GM12878 (cell line): ENCODE results near the gene CAND1. TPM values are rescaled to one million over a fixed set of nuclear protein-coding genes. Genes with fewer than 3 reads are reported as not detected.

Experiments used
- ATAC-seq: fragments of 200-7000 bp; cut with Tn5 transposase; 3 replicates; pipeline ENCODE4 v1.9.1; 2020; ENCODE audit warnings: mild to moderate bottlenecking, moderate library complexity
- BruUV-seq: library from RNA; stranded (reverse); fragments of 400-500 nt; replicated peaks from 2 replicates; lab custom pipeline; 2021; lab: Mats Ljungman, UMichigan
- CTCF ChIA-PET: fragments of 300-600 bp; sonication (Branson Sonifier 250); formaldehyde crosslinking; extraction: SDS; loops from one replicate; lab custom pipeline; 2021; ENCODE audit warnings: inconsistent platforms; lab: Yijun Ruan, JAX
- POLR2A ChIA-PET: fragments of 350-600 bp; formaldehyde crosslinking; extraction: SDS; loops from one replicate; lab custom pipeline; 2021; ENCODE audit warnings: inconsistent platforms; lab: Charles Lee
- RAD21 ChIA-PET: fragments of 300-600 bp; sonication (Branson Sonifier 250); formaldehyde crosslinking; loops from one replicate; lab custom pipeline; 2023; ENCODE audit warnings: antibody characterized with exemption; ENCODE audit not compliant: unreplicated experiment; lab: Charles Lee
- SMC1A ChIA-PET: fragments of 300-600 bp; sonication (Branson Sonifier 250); formaldehyde crosslinking; loops from one replicate; lab custom pipeline; 2023; ENCODE audit not compliant: unreplicated experiment, uncharacterized antibody; lab: Charles Lee
- DNase-seq: peaks from one replicate; pipeline ENCODE4 v3.0.0-alpha.2; 2011; ENCODE audit warnings: low read depth, low spot score
- FAIRE-seq: peaks from 3 replicates; lab custom pipeline; 2011; peaks lifted over from hg19 to GRCh38; lab: Jason Lieb, UNC
- H2AFZ ChIP-seq: 2 replicates; pipeline ENCODE4 v1.6.0; 2011; ENCODE audit warnings: low read depth, low read length, control low read depth; ENCODE audit not compliant: control insufficient read depth
- H3K27ac ChIP-seq: 2 replicates; pipeline ENCODE4 v1.5.1; 2011; ENCODE audit warnings: control low read depth; ENCODE audit not compliant: control insufficient read depth, insufficient read depth
- H3K27me3 ChIP-seq, 2 experiments: replicated peaks in 1 of 2; 2 replicates each; pipeline versions ENCODE4 v1.6.0 to v1.6.1; 2011; ENCODE audit warnings: low read length in 1 of 2; ENCODE audit not compliant: control insufficient read depth in 2 of 2, insufficient read depth in 2 of 2
- H3K36me3 ChIP-seq, 2 experiments: 2 replicates each; pipeline ENCODE4 v1.5.1; 2011; ENCODE audit warnings: low read length in 1 of 2; ENCODE audit not compliant: control insufficient read depth in 2 of 2, insufficient read depth in 2 of 2
- H3K4me1 ChIP-seq: 2 replicates; pipeline ENCODE4 v1.6.1; 2011; ENCODE audit warnings: mild to moderate bottlenecking, low read length, moderate library complexity, mixed read lengths; ENCODE audit not compliant: control insufficient read depth, insufficient read depth
- H3K4me2 ChIP-seq: 2 replicates; pipeline ENCODE4 v1.6.0; 2011; ENCODE audit warnings: control low read depth; ENCODE audit not compliant: control insufficient read depth, insufficient read depth
- H3K4me3 ChIP-seq: fragments of 200-600 bp; sonication (generic); 2 replicates; pipeline ENCODE4 v1.5.1; 2016
- H3K79me2 ChIP-seq: 2 replicates; pipeline ENCODE4 v1.6.0; 2011; ENCODE audit warnings: low read length; ENCODE audit not compliant: control insufficient read depth, insufficient read depth
- H3K9ac ChIP-seq: 2 replicates; pipeline ENCODE4 v1.8.0; 2011; ENCODE audit warnings: low read length, control low read depth, mixed read lengths; ENCODE audit not compliant: control insufficient read depth, insufficient read depth
- H3K9me3 ChIP-seq: replicated peaks from 3 replicates; pipeline ENCODE4 v1.5.1; 2011; ENCODE audit warnings: mild to moderate bottlenecking, low read length; ENCODE audit not compliant: control insufficient read depth, insufficient read depth
- H4K20me1 ChIP-seq: 2 replicates; pipeline ENCODE4 v1.6.0; 2011; ENCODE audit not compliant: control insufficient read depth, insufficient read depth
- ATF7 ChIP-seq: fragments of 450-650 bp; IDR thresholded peaks from 2 replicates; pipeline ENCODE4 v1.6.1; 2016; ENCODE audit warnings: low read depth, mild to moderate bottlenecking
- EED ChIP-seq: sonication (generic); IDR thresholded peaks from 2 replicates; pipeline ENCODE4 v1.6.1; 2016; ENCODE audit warnings: antibody characterized with exemption, low read depth
- EGR1 ChIP-seq, 2 experiments: IDR thresholded peaks; 1 replicate in 1 of 2; 2 replicates in 1 of 2; pipeline ENCODE4 v1.6.1; 2011 to 2012; ENCODE audit warnings: low read depth in 2 of 2, low read length in 2 of 2, borderline replicate concordance in 1 of 2, mild to moderate bottlenecking in 1 of 2, moderate library complexity in 1 of 2
- SKIL ChIP-seq: fragments of 450-650 bp; IDR thresholded peaks from 2 replicates; pipeline ENCODE4 v1.6.1; 2017; ENCODE audit warnings: mild to moderate bottlenecking, low read depth, inconsistent platforms; ENCODE audit not compliant: poor library complexity, severe bottlenecking
- STAT1 ChIP-seq: fragments of 450-650 bp; conservative IDR thresholded peaks from 2 replicates; pipeline ENCODE4 v1.6.1; 2014; ENCODE audit warnings: antibody characterized with exemption, mild to moderate bottlenecking
- TARDBP ChIP-seq: IDR thresholded peaks from 2 replicates; pipeline ENCODE4 v1.6.1; 2016; ENCODE audit warnings: borderline replicate concordance
- ZBED1 ChIP-seq: IDR thresholded peaks from 2 replicates; pipeline ENCODE4 v1.6.1; 2016; ENCODE audit warnings: borderline replicate concordance
- WGBS: methylation state at CpG from one replicate; pipeline ENCODE4 v1.1.6; 2016; ENCODE audit warnings: low lambda C conversion rate; ENCODE audit not compliant: insufficient replicate concordance, insufficient coverage; ENCODE audit errors: missing lambda C conversion rate; 5-methylcytosine and 5-hydroxymethylcytosine counted together
- in situ Hi-C: fragments of 300-500 bp; cut with MboI; formaldehyde crosslinking; loops from 9 replicates; pipeline ENCODE4 v1.14.3; 2018; ENCODE audit warnings: mixed read lengths
- intact Hi-C: fragments of 100-400 bp; cut with micrococcal nuclease; formaldehyde crosslinking; loops from one replicate; pipeline ENCODE4 v1.14.2; 2022; ENCODE audit not compliant: unreplicated experiment
- polyA plus RNA-seq, 11 experiments: library from polyadenylated mRNA; depleted of rRNA in 4 of 11; unstranded in 6 of 11; stranded (reverse) in 5 of 11; fragments of >200 nt; fragmentation: Nextera tagmentation in 4 of 11; fragmentation: Illumina TruSeq in 1 of 11; extraction: Ambion mirVana in 4 of 11; extraction: Trizol in 1 of 11; gene quantifications; 1 replicate in 1 of 11; 2 replicates in 10 of 11; pipeline versions ENCODE4 v1.2.1 to v1.2.3, GENCODE V29; 2011 to 2016; ENCODE audit warnings: inconsistent platforms in 2 of 11, missing spikeins in 2 of 11, low read depth in 1 of 11
- total RNA-seq, 4 experiments: library from RNA; depleted of rRNA in 3 of 4; stranded (reverse); fragments of >200 nt in 3 of 4; fragmentation: Illumina TruSeq in 1 of 4; extraction: Trizol in 1 of 4; gene quantifications; 2 replicates each; pipeline versions ENCODE4 v1.2.1 to v1.2.3, GENCODE V29; 2013 to 2021
- TF ChIP-seq, protein P1 (sequence below): fragments of 150-350 bp; IDR thresholded peaks from 2 replicates; pipeline ENCODE4 v1.6.1; 2014; ENCODE audit warnings: mild to moderate bottlenecking, low read depth, low read length
- TF ChIP-seq, protein P2 (sequence below): IDR thresholded peaks from 2 replicates; pipeline ENCODE4 v1.6.1; 2012; ENCODE audit warnings: low read depth, low read length, improper control_type of control experiment
- TF ChIP-seq, protein P3 (sequence below): fragments of 450-650 bp; IDR thresholded peaks from 2 replicates; pipeline ENCODE4 v1.6.1; 2014; ENCODE audit warnings: mild to moderate bottlenecking
- TF ChIP-seq, protein P4 (sequence below): fragments of 450-650 bp; IDR thresholded peaks from 2 replicates; pipeline ENCODE4 v1.6.1; 2016; ENCODE audit warnings: mild to moderate bottlenecking

Gene CAND1
- total and polyA plus RNA-seq, 10 of the 15 experiments (the other 5 are each of a cell fraction or from before 2014, with no cell fraction given): 34.5 to 213 (median 96.0) TPM

- no TSS peak for BruUV-seq
- H3K4me1 ChIP-seq: no peaks in the 10 kb centered on the region
- ChIA-PET CTCF (interaction anchor here (1.7 to 2.2 kb wide), 2 partner anchors 9 to 11 kb away, joined by 5 to 9 read pairs; no protein-coding TSS in a partner anchor), POLR2A (no interaction called here)
- H4K20me1 ChIP-seq: no peaks in the 10 kb centered on the region
- FAIRE-seq (no peak), DNase-seq (no peak), ATAC-seq (no peak)
- no peak overlapping the region for H2AFZ ChIP-seq
- no peak overlapping the region for H3K4me2 ChIP-seq
- in situ Hi-C loops (no loop called here), intact Hi-C loops (no loop called here)
- H3K79me2 ChIP-seq: no peaks in the 10 kb centered on the region
- H3K27ac ChIP-seq: no peak overlapping the region
- no peaks in the 10 kb centered on the region for H3K27me3 ChIP-seq
- no peaks in the 10 kb centered on the region; the same call in 1 of the 3 replicates for H3K9me3 ChIP-seq
- TF ChIP-seq ATF7: no peak
- TF ChIP-seq, all 136 proteins: peak for 0
- ChIA-PET SMC1A (no interaction called here), RAD21 (no interaction called here)
- H3K36me3 ChIP-seq: no peaks in the 10 kb centered on the region
- no peak overlapping the region for H3K4me3 ChIP-seq
- no peak overlapping the region for H3K9ac ChIP-seq
Measured at GRCh38 chr12:67365131-67365530, 96.0 kb downstream of the CAND1 start.

DNA sequence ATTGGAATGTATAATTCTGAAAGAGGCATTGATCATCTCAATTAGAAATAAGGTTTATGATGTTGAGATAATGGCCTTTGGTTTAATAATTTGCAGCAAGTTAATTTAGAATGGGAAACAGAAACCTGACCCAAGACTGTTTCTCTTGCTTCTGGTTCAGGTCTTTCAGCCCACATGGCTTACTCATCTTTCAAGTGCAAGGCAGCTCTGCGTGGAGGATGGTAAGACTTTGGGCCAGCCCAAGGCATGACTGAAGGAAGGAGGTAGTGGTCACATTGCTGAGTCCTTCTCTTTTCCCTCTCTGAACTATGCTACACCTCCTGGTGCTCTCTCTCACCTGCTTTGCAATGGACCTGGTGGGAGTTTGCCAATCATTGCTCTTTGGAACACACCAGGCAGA lies 98.7 kb downstream of the CAND1 start:
- FAIRE-seq: no peak
- H3K9me3 ChIP-seq: no peaks in the 10 kb centered on the region; the same call in 2 of the 3 replicates
- H3K4me2 ChIP-seq: no peak overlapping the region
- no peak overlapping the region for H3K9ac ChIP-seq
- H3K27me3 ChIP-seq: no peaks in the 10 kb centered on the region
- H3K4me1 ChIP-seq: no peaks in the 10 kb centered on the region
- H3K36me3 ChIP-seq: no peaks in the 10 kb centered on the region
- ChIA-PET RAD21 (interaction anchor here (0.6 kb wide), 1 partner anchor 68 kb away, joined by 4 read pairs; no protein-coding TSS in a partner anchor), CTCF (no interaction called here), SMC1A (no interaction called here), POLR2A (no interaction called here)
- WGBS: 6% methylated on average over 1 of the region's 1 CpG
- H3K4me3 ChIP-seq: no peak overlapping the region
- no TSS peak for BruUV-seq
- no peak overlapping the region for H3K27ac ChIP-seq
- ATAC-seq: no peak
- H2AFZ ChIP-seq: no peak overlapping the region
- H4K20me1 ChIP-seq: no peaks in the 10 kb centered on the region
- no peak for DNase-seq
- no peaks in the 10 kb centered on the region for H3K79me2 ChIP-seq
- in situ Hi-C loops (no loop called here), intact Hi-C loops (no loop called here)
- TF ChIP-seq EED (no peak), SKIL (no peak), EGR1 (IDR thresholded peaks at IDR 0.05; ENCODE audit: borderline replicate concordance in 1 of 2, low read depth in 2 of 2, low read length in 2 of 2) (no peak), ZBED1 (no peak), STAT1 (no peak), TARDBP (no peak)
- TF ChIP-seq, protein P1, sequence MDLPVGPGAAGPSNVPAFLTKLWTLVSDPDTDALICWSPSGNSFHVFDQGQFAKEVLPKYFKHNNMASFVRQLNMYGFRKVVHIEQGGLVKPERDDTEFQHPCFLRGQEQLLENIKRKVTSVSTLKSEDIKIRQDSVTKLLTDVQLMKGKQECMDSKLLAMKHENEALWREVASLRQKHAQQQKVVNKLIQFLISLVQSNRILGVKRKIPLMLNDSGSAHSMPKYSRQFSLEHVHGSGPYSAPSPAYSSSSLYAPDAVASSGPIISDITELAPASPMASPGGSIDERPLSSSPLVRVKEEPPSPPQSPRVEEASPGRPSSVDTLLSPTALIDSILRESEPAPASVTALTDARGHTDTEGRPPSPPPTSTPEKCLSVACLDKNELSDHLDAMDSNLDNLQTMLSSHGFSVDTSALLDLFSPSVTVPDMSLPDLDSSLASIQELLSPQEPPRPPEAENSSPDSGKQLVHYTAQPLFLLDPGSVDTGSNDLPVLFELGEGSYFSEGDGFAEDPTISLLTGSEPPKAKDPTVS: no peak
- TF ChIP-seq, protein P2, sequence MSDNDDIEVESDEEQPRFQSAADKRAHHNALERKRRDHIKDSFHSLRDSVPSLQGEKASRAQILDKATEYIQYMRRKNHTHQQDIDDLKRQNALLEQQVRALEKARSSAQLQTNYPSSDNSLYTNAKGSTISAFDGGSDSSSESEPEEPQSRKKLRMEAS: no peak
- TF ChIP-seq, protein P3, sequence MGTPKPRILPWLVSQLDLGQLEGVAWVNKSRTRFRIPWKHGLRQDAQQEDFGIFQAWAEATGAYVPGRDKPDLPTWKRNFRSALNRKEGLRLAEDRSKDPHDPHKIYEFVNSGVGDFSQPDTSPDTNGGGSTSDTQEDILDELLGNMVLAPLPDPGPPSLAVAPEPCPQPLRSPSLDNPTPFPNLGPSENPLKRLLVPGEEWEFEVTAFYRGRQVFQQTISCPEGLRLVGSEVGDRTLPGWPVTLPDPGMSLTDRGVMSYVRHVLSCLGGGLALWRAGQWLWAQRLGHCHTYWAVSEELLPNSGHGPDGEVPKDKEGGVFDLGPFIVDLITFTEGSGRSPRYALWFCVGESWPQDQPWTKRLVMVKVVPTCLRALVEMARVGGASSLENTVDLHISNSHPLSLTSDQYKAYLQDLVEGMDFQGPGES: no peak
- TF ChIP-seq, protein P4, sequence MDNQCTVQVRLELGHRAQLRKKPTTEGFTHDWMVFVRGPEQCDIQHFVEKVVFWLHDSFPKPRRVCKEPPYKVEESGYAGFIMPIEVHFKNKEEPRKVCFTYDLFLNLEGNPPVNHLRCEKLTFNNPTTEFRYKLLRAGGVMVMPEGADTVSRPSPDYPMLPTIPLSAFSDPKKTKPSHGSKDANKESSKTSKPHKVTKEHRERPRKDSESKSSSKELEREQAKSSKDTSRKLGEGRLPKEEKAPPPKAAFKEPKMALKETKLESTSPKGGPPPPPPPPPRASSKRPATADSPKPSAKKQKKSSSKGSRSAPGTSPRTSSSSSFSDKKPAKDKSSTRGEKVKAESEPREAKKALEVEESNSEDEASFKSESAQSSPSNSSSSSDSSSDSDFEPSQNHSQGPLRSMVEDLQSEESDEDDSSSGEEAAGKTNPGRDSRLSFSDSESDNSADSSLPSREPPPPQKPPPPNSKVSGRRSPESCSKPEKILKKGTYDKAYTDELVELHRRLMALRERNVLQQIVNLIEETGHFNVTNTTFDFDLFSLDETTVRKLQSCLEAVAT: no peak
